ENCODE measurements around the gene CREBBP. TPM values are rescaled to one million over a fixed set of nuclear protein-coding genes. Genes with fewer than 3 reads are reported as not detected.

The CREBBP gene
- total and polyA plus RNA-seq, 2 experiments from 2014 or later, result 36.9 to 54.8 TPM

DNA sequence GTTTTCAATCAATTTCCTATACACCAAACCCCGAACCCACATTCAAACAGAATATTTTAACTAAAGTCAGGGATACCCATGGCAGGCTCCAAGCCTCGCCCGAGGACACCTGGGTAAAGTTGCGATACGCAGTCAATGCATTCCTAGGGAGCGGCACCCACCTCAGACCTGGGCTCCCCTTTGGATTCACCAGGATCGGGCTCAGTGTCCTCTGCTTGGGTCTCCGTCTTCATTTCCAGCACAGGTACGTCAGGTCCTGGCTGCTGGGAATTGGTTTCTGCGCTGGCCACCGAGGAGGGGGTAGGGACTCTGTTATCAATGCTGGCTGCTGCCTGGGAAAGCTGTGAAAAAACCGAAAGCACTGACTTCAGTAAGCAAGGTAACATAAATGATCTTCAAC lies 111.5 kb downstream of the CREBBP start:
- H3K4me2 ChIP-seq, result no peak overlapping the region
- H3F3A ChIP-seq (replicated peaks; ENCODE audit: low read depth), result peaks cover 9% of the 10 kb centered on the region; the same call in 1 of the 2 replicates
- no peak for ATAC-seq
- H3K27ac Mint-ChIP-seq, result no peak overlapping the region
- no peak overlapping the region for H3K27ac ChIP-seq (ENCODE audit: low read depth)
- no peaks in the 10 kb centered on the region for H3K9me2 ChIP-seq (ENCODE audit: insufficient read depth)
- H3K36me3 Mint-ChIP-seq (ENCODE audit: low read depth), result peaks cover 70% of the 10 kb centered on the region
- no peaks in the 10 kb centered on the region; the same call in 1 of the 2 replicates for H3K79me2 ChIP-seq (replicated peaks; ENCODE audit: insufficient read depth)
- H3K4me3 ChIP-seq, result no peak overlapping the region
- no peak overlapping the region for H3K4me3 Mint-ChIP-seq
- peaks cover 28% of the 10 kb centered on the region for H3K36me3 ChIP-seq (ENCODE audit: insufficient read depth)
- H3K4me1 Mint-ChIP-seq, result no peaks in the 10 kb centered on the region
- H2AFZ ChIP-seq, result no peak overlapping the region
- H3K27me3 Mint-ChIP-seq (ENCODE audit: insufficient read depth, low read depth, poor library complexity), result peaks cover 5% of the 10 kb centered on the region
- no peaks in the 10 kb centered on the region for H3K9me3 Mint-ChIP-seq
- H3K4me1 ChIP-seq (ENCODE audit: insufficient read depth), result no peaks in the 10 kb centered on the region
- TF ChIP-seq EZH2 (IDR thresholded peaks at IDR 0.05; ENCODE audit: low read depth, unreplicated experiment), result no peak
- TF ChIP-seq, protein P1, sequence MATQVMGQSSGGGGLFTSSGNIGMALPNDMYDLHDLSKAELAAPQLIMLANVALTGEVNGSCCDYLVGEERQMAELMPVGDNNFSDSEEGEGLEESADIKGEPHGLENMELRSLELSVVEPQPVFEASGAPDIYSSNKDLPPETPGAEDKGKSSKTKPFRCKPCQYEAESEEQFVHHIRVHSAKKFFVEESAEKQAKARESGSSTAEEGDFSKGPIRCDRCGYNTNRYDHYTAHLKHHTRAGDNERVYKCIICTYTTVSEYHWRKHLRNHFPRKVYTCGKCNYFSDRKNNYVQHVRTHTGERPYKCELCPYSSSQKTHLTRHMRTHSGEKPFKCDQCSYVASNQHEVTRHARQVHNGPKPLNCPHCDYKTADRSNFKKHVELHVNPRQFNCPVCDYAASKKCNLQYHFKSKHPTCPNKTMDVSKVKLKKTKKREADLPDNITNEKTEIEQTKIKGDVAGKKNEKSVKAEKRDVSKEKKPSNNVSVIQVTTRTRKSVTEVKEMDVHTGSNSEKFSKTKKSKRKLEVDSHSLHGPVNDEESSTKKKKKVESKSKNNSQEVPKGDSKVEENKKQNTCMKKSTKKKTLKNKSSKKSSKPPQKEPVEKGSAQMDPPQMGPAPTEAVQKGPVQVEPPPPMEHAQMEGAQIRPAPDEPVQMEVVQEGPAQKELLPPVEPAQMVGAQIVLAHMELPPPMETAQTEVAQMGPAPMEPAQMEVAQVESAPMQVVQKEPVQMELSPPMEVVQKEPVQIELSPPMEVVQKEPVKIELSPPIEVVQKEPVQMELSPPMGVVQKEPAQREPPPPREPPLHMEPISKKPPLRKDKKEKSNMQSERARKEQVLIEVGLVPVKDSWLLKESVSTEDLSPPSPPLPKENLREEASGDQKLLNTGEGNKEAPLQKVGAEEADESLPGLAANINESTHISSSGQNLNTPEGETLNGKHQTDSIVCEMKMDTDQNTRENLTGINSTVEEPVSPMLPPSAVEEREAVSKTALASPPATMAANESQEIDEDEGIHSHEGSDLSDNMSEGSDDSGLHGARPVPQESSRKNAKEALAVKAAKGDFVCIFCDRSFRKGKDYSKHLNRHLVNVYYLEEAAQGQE (IDR thresholded peaks at IDR 0.05; ENCODE audit: unreplicated experiment), result no peak
- TF ChIP-seq JUNB (IDR thresholded peaks at IDR 0.05; ENCODE audit: unreplicated experiment), result no peak
- TF ChIP-seq, protein P2, sequence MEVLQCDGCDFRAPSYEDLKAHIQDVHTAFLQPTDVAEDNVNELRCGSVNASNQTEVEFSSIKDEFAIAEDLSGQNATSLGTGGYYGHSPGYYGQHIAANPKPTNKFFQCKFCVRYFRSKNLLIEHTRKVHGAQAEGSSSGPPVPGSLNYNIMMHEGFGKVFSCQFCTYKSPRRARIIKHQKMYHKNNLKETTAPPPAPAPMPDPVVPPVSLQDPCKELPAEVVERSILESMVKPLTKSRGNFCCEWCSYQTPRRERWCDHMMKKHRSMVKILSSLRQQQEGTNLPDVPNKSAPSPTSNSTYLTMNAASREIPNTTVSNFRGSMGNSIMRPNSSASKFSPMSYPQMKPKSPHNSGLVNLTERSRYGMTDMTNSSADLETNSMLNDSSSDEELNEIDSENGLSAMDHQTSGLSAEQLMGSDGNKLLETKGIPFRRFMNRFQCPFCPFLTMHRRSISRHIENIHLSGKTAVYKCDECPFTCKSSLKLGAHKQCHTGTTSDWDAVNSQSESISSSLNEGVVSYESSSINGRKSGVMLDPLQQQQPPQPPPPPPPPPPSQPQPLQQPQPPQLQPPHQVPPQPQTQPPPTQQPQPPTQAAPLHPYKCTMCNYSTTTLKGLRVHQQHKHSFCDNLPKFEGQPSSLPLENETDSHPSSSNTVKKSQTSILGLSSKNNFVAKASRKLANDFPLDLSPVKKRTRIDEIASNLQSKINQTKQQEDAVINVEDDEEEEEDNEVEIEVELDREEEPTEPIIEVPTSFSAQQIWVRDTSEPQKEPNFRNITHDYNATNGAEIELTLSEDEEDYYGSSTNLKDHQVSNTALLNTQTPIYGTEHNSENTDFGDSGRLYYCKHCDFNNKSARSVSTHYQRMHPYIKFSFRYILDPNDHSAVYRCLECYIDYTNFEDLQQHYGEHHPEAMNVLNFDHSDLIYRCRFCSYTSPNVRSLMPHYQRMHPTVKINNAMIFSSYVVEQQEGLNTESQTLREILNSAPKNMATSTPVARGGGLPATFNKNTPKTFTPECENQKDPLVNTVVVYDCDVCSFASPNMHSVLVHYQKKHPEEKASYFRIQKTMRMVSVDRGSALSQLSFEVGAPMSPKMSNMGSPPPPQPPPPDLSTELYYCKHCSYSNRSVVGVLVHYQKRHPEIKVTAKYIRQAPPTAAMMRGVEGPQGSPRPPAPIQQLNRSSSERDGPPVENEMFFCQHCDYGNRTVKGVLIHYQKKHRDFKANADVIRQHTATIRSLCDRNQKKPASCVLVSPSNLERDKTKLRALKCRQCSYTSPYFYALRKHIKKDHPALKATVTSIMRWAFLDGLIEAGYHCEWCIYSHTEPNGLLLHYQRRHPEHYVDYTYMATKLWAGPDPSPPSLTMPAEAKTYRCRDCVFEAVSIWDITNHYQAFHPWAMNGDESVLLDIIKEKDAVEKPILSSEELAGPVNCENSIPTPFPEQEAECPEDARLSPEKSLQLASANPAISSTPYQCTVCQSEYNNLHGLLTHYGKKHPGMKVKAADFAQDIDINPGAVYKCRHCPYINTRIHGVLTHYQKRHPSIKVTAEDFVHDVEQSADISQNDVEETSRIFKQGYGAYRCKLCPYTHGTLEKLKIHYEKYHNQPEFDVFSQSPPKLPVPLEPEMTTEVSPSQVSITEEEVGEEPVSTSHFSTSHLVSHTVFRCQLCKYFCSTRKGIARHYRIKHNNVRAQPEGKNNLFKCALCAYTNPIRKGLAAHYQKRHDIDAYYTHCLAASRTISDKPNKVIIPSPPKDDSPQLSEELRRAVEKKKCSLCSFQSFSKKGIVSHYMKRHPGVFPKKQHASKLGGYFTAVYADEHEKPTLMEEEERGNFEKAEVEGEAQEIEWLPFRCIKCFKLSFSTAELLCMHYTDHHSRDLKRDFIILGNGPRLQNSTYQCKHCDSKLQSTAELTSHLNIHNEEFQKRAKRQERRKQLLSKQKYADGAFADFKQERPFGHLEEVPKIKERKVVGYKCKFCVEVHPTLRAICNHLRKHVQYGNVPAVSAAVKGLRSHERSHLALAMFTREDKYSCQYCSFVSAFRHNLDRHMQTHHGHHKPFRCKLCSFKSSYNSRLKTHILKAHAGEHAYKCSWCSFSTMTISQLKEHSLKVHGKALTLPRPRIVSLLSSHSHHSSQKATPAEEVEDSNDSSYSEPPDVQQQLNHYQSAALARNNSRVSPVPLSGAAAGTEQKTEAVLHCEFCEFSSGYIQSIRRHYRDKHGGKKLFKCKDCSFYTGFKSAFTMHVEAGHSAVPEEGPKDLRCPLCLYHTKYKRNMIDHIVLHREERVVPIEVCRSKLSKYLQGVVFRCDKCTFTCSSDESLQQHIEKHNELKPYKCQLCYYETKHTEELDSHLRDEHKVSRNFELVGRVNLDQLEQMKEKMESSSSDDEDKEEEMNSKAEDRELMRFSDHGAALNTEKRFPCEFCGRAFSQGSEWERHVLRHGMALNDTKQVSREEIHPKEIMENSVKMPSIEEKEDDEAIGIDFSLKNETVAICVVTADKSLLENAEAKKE (CRISPR knock-in tag; IDR thresholded peaks at IDR 0.05), result no peak
- TF ChIP-seq, protein P3, sequence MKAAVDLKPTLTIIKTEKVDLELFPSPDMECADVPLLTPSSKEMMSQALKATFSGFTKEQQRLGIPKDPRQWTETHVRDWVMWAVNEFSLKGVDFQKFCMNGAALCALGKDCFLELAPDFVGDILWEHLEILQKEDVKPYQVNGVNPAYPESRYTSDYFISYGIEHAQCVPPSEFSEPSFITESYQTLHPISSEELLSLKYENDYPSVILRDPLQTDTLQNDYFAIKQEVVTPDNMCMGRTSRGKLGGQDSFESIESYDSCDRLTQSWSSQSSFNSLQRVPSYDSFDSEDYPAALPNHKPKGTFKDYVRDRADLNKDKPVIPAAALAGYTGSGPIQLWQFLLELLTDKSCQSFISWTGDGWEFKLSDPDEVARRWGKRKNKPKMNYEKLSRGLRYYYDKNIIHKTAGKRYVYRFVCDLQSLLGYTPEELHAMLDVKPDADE (IDR thresholded peaks at IDR 0.05), result no peak
- no peaks in the 10 kb centered on the region for H3K27me3 ChIP-seq (ENCODE audit: insufficient read depth)
- no peak for DNase-seq (ENCODE audit: low spot score)
- H4K20me1 ChIP-seq (replicated peaks; ENCODE audit: insufficient read depth), result peaks cover 20% of the 10 kb centered on the region
